RWPE2 (cell line): ENCODE measurements around the gene P4HB.

ENCODE experiments used
- ATAC-seq: fragments of 200-7000 bp; cut with Tn5 transposase; 3 replicates; pipeline ENCODE4 v1.9.1; 2021; ENCODE audit warnings: low read depth
- DNase-seq: peaks from one replicate; pipeline ENCODE4 v3.0.0-alpha.2; 2020; ENCODE audit warnings: low spot score
- H3K27ac ChIP-seq: fragments of 450-650 bp; 2 replicates; pipeline ENCODE4 v1.5.1; 2017; ENCODE audit warnings: mild to moderate bottlenecking; ENCODE audit not compliant: poor library complexity, severe bottlenecking
- H3K27me3 ChIP-seq: fragments of 250-450 bp; sonication (Bioruptor Pico); 2 replicates; pipeline ENCODE4 v1.5.1; 2021; ENCODE audit warnings: mild to moderate bottlenecking, moderate library complexity; ENCODE audit not compliant: insufficient read depth, poor library complexity, severe bottlenecking
- H3K36me3 ChIP-seq: fragments of 250-450 bp; sonication (Bioruptor Pico); 2 replicates; pipeline ENCODE4 v1.5.1; 2020; ENCODE audit warnings: low read depth, mild to moderate bottlenecking, moderate library complexity
- H3K4me1 ChIP-seq: fragments of 250-450 bp; sonication (Bioruptor Pico); 2 replicates; pipeline ENCODE4 v1.5.1; 2021; ENCODE audit warnings: mild to moderate bottlenecking, moderate library complexity; ENCODE audit not compliant: insufficient read depth, poor library complexity, severe bottlenecking
- H3K4me3 ChIP-seq: fragments of 250-450 bp; sonication (Bioruptor Pico); 2 replicates; pipeline ENCODE4 v1.5.1; 2021; ENCODE audit warnings: mild to moderate bottlenecking, moderate library complexity; ENCODE audit not compliant: severe bottlenecking
- H3K9me3 ChIP-seq: fragments of 250-450 bp; sonication (Bioruptor Pico); 2 replicates; pipeline ENCODE4 v1.5.1; 2021; ENCODE audit warnings: mild to moderate bottlenecking, moderate library complexity; ENCODE audit not compliant: severe bottlenecking
- CTCF ChIP-seq: fragments of 450-650 bp; IDR thresholded peaks from one replicate; pipeline ENCODE4 v1.5.1; 2017; ENCODE audit warnings: mild to moderate bottlenecking, moderate library complexity; ENCODE audit not compliant: poor library complexity, severe bottlenecking

The P4HB gene

GRCh38 chr17:81834831-81835267 is 25.5 kb downstream of the P4HB start, which contains the start of gene PPP1R27:
PPP1R27 (minus strand) TSS chr17:81835050; CDS start chr17:81834953, 97 bp downstream.
- TF ChIP-seq CTCF, result no peak
- ATAC-seq (no peak), DNase-seq (no peak)
- H3K27ac ChIP-seq, result peak within 1 kb of the TSS; percentile 71
- H3K4me3 ChIP-seq, result peak within 1 kb of the TSS; percentile 53
- no peaks in the 10 kb centered on the region for H3K36me3 ChIP-seq
- no peaks in the 10 kb centered on the region for H3K9me3 ChIP-seq
- no peaks in the 10 kb centered on the region for H3K27me3 ChIP-seq
- H3K4me1 ChIP-seq, result peaks cover 8% of the 10 kb centered on the region

GRCh38 chr17:81833921-81834830 is 26.2 kb downstream of the P4HB start:
- Histone ChIP-seq H3K36me3 (no peaks in the 10 kb centered on the region), H3K9me3 (no peaks in the 10 kb centered on the region), H3K4me1 (peaks cover 8% of the 10 kb centered on the region), H3K27ac (peak overlapping the region; percentile 71), H3K27me3 (no peaks in the 10 kb centered on the region), H3K4me3 (peak overlapping the region; percentile 53)
- ATAC-seq, result no peak
- no peak for TF ChIP-seq CTCF
- no peak for DNase-seq

- no peaks in the 10 kb centered on the region for H3K9me3 ChIP-seq
- H3K4me1 ChIP-seq, result peaks cover 8% of the 10 kb centered on the region
- H3K27ac ChIP-seq, result peak within 1 kb of the TSS; percentile 71
- H3K4me3 ChIP-seq, result peak within 1 kb of the TSS; percentile 53
- H3K27me3 ChIP-seq, result no peaks in the 10 kb centered on the region
- no peaks in the 10 kb centered on the region for H3K36me3 ChIP-seq
- ATAC-seq, result peak; percentile 71
- DNase-seq, result peak; percentile 97
- TF ChIP-seq CTCF, result no peak
These were observed 27.0 kb downstream of the P4HB start, which contains the start of gene MCRIP1 for GRCh38 chr17:81833160-81833920. MCRIP1 (minus strand) TSS chr17:81833291; CDS start chr17:81824506, 8,785 bp downstream.

- peak overlapping the region; percentile 53 for H3K4me3 ChIP-seq
- H3K9me3 ChIP-seq, result no peaks in the 10 kb centered on the region
- H3K27ac ChIP-seq, result peak overlapping the region; percentile 71
- no peak for TF ChIP-seq CTCF
- peaks cover 8% of the 10 kb centered on the region for H3K4me1 ChIP-seq
- no peaks in the 10 kb centered on the region for H3K27me3 ChIP-seq
- DNase-seq (peak; percentile 74), ATAC-seq (peak; percentile 43)
- no peaks in the 10 kb centered on the region for H3K36me3 ChIP-seq
These were observed 27.7 kb downstream of the P4HB start for GRCh38 chr17:81832608-81833159.
